T-cell (primary cell): ENCODE measurements around the gene COL26A1. TPM values are rescaled to one million over a fixed set of nuclear protein-coding genes. Genes with fewer than 3 reads are reported as not detected.

Experiments used
- ATAC-seq, 4 experiments: fragments of 200-7000 bp in 3 of 4; fragments of 150-1000 bp in 1 of 4; cut with Tn5 transposase; replicated peaks in 1 of 4; 1 replicate in 3 of 4; 2 replicates in 1 of 4; pipeline ENCODE4 v1.10.0; 2021; ENCODE audit warnings: moderate library complexity in 3 of 4, mild to moderate bottlenecking in 2 of 4, moderate number of reproducible peaks in 1 of 4
- CTCF ChIA-PET, 2 donors: fragments of 300-600 bp; sonication (Branson Sonifier 250); formaldehyde crosslinking; loops; one replicate each; lab custom pipeline; 2022; ENCODE audit warnings: antibody characterized with exemption in 2 of 2; lab: Charles Lee
- POLR2A ChIA-PET, 2 donors: fragments of 300-600 bp; sonication (Branson Sonifier 250); formaldehyde crosslinking; loops; one replicate each; lab custom pipeline; 2022; ENCODE audit warnings: antibody characterized with exemption in 2 of 2; lab: Charles Lee
- DNase-seq, 35 experiments: peaks; one replicate each; pipeline versions ENCODE4 v3.0.0 to v3.0.0-alpha.2; 2013 to 2023
- H3K27ac ChIP-seq: one replicate; pipeline ENCODE4 v1.5.1; 2013; ENCODE audit warnings: low read length
- H3K27me3 ChIP-seq, 2 experiments: replicated peaks in 1 of 2; 1 replicate in 1 of 2; 2 replicates in 1 of 2; pipeline versions ENCODE4 v1.6.1 to v1.7.0; 2013; ENCODE audit warnings: low read length in 1 of 2, mixed read lengths in 1 of 2; ENCODE audit not compliant: control insufficient read depth in 2 of 2, insufficient read depth in 2 of 2; ENCODE audit errors: extremely low read depth in 1 of 2
- H3K36me3 ChIP-seq, 2 donors: 1 replicate in 1 of 2; 2 replicates in 1 of 2; pipeline versions ENCODE4 v1.6.1 to v1.7.0; 2013; ENCODE audit warnings: low read length in 1 of 2; ENCODE audit not compliant: control insufficient read depth in 2 of 2, insufficient read depth in 1 of 2; ENCODE audit errors: extremely low read depth in 1 of 2
- H3K4me1 ChIP-seq, 2 experiments: 1 replicate in 1 of 2; 2 replicates in 1 of 2; pipeline versions ENCODE4 v1.6.1 to v1.7.0; 2013; ENCODE audit warnings: low read length in 2 of 2, mixed read lengths in 1 of 2; ENCODE audit not compliant: insufficient read depth in 2 of 2, control insufficient read depth in 1 of 2; ENCODE audit errors: extremely low read depth in 1 of 2
- H3K4me3 ChIP-seq, 2 donors: 1 replicate in 1 of 2; 2 replicates in 1 of 2; pipeline versions ENCODE4 v1.5.1 to v1.7.0; 2013; ENCODE audit warnings: mild to moderate bottlenecking in 2 of 2, low read length in 1 of 2, moderate library complexity in 1 of 2; ENCODE audit not compliant: control insufficient read depth in 1 of 2; ENCODE audit errors: extremely low read depth in 1 of 2
- H3K9me3 ChIP-seq: 2 replicates; pipeline ENCODE4 v1.7.0; 2013
- H3K27ac Mint-ChIP-seq, 2 donors: one replicate each; pipeline ENCODE4 v1.8.0; 2020 to 2021; ENCODE audit warnings: mild to moderate bottlenecking in 2 of 2, mixed read lengths in 2 of 2
- H3K27me3 Mint-ChIP-seq, 2 donors: one replicate each; pipeline ENCODE4 v1.8.0; 2021 to 2022; ENCODE audit warnings: mixed read lengths in 2 of 2
- H3K36me3 Mint-ChIP-seq: one replicate; pipeline ENCODE4 v1.8.0; 2021; ENCODE audit warnings: mixed read lengths
- H3K4me1 Mint-ChIP-seq, 3 donors: one replicate each; pipeline ENCODE4 v1.8.0; 2020 to 2022; ENCODE audit warnings: mixed read lengths in 3 of 3, mild to moderate bottlenecking in 1 of 3
- H3K4me3 Mint-ChIP-seq, 3 donors: one replicate each; pipeline ENCODE4 v1.8.0; 2020 to 2022; ENCODE audit warnings: mild to moderate bottlenecking in 3 of 3, mixed read lengths in 3 of 3, moderate library complexity in 3 of 3
- H3K9me3 Mint-ChIP-seq, 3 donors: one replicate each; pipeline ENCODE4 v1.8.0; 2020 to 2022; ENCODE audit warnings: mixed read lengths in 3 of 3
- WGBS: methylation state at CpG from one replicate; pipeline ENCODE4 v1.1.5; 2013; ENCODE audit warnings: missing lambda C conversion rate; ENCODE audit not compliant: insufficient coverage; 5-methylcytosine and 5-hydroxymethylcytosine counted together
- total RNA-seq, 35 experiments: library from RNA in 6 of 35; stranded (reverse) in 6 of 35; fragments of 120-200 nt in 1 of 35; gene quantifications; one replicate each; pipeline versions ENCODE4 v1.2.1 to v1.2.4 and lab custom pipeline; 2013 to 2026

COL26A1 gene
- total RNA-seq, 5 donors from 2014 or later (not counting 1 experiment from before 2014, with no cell fraction given) = 0.09 TPM; not detected in 4

DNA sequence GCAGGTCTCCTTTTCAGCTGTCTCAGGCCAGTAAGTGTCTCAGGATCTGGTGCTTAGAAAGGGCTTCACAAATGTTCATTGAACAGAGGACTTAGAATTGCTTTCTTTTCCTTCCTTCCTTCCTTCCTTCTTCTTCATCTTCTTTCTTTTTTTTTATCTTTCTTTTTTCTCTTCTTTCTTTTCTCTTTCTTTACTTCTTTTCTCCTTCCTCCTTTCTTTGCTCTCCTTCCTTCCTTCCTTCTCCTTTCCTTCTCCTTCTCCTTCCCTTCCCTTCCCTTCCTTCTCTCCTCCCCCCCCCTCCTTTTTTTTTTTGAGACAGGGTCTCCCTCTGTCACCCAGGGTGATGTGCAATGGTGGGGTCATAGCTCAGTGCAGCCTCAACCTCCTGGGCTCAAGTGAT lies 34.6 kb downstream of the COL26A1 start:
- peaks cover 0 to 4% of the 10 kb centered on the region in 2 experiments for H3K4me1 ChIP-seq
- peaks cover 13 to 22% of the 10 kb centered on the region in 2 donors for H3K27me3 Mint-ChIP-seq
- H3K27me3 ChIP-seq = peaks cover 0 to 46% of the 10 kb centered on the region in 2 experiments
- no peak for ATAC-seq
- H3K9me3 Mint-ChIP-seq = no peaks in the 10 kb centered on the region
- H3K36me3 ChIP-seq = no peaks in the 10 kb centered on the region
- ChIA-PET POLR2A (no interaction called here), CTCF (interaction anchor here (0.6 to 1.0 kb wide), 2 partner anchors 14 to 1381 kb away, joined by 3 read pairs; no protein-coding TSS in a partner anchor)
- no peaks in the 10 kb centered on the region for H3K9me3 ChIP-seq
- H3K27ac ChIP-seq = no peak overlapping the region
- peaks cover 2 to 4% (median 2%) of the 10 kb centered on the region in 3 donors for H3K4me1 Mint-ChIP-seq
- no peak for DNase-seq
- H3K36me3 Mint-ChIP-seq = no peaks in the 10 kb centered on the region
- H3K4me3 Mint-ChIP-seq = no peak overlapping the region
- no peak overlapping the region for H3K27ac Mint-ChIP-seq
- H3K4me3 ChIP-seq = no peak overlapping the region

DNA sequence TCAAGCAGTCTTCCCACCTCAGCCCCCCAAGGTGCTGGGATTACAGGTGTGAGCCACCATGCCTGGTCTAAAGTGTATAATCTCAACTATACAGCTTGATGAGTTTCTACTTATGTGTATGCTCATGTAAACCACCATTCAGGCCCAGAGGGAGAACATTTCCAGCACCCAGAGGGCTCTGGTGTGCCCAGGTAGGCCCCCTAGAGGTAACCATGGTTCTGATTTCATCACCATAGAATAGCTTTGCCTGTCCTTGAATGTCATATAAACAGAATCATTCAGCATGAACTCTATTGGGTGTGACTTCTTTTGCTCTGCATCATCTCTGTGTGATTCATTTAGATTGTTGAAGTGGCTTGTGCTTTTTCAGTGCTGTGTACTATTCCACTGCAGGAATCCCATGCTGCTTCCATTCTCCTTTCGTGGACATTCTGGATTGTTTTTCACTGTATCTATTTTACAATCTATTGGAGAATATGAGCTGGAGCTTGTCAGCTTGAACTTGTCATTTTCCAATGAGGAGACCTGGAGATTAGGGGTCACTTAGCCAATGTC lies 35.2 kb downstream of the COL26A1 start:
- no peak overlapping the region for H3K4me3 Mint-ChIP-seq
- H3K4me1 Mint-ChIP-seq = peaks cover 0 to 4% (median 2%) of the 10 kb centered on the region in 3 donors
- H3K36me3 ChIP-seq = no peaks in the 10 kb centered on the region
- CTCF ChIA-PET = interaction anchor here (0.6 to 1.0 kb wide), 3 partner anchors 8 to 1382 kb away, joined by 3 to 6 read pairs (median 3); no protein-coding TSS in a partner anchor
- WGBS = no CpG with 5 or more reads among the region's 1 CpG
- H3K4me1 ChIP-seq = no peaks in the 10 kb centered on the region
- H3K27me3 Mint-ChIP-seq = peaks cover 13 to 24% of the 10 kb centered on the region in 2 donors
- no peaks in the 10 kb centered on the region for H3K9me3 ChIP-seq
- H3K27ac ChIP-seq = no peak overlapping the region
- ATAC-seq (no peak), DNase-seq (no peak)
- H3K36me3 Mint-ChIP-seq = no peaks in the 10 kb centered on the region
- H3K27me3 ChIP-seq = peaks cover 0 to 47% of the 10 kb centered on the region in 2 experiments
- H3K4me3 ChIP-seq = no peak overlapping the region
- POLR2A ChIA-PET = interaction anchor here in 1 of 2 donors (0.5 kb wide), 1 partner anchor 51 kb away, joined by 4 read pairs; no protein-coding TSS in a partner anchor
- no peak overlapping the region for H3K27ac Mint-ChIP-seq
- H3K9me3 Mint-ChIP-seq = no peaks in the 10 kb centered on the region

- no peak for ATAC-seq
- 79% methylated on average over 17 of the region's 22 CpGs for WGBS
- Histone ChIP-seq H3K4me1 (no peaks in the 10 kb centered on the region), H3K27me3 (peaks cover 0 to 47% of the 10 kb centered on the region in 2 experiments), H3K4me3 (no peak overlapping the region), H3K36me3 (no peaks in the 10 kb centered on the region), H3K27ac (no peak overlapping the region), H3K9me3 (no peaks in the 10 kb centered on the region)
- peaks cover 13 to 27% of the 10 kb centered on the region in 2 donors for H3K27me3 Mint-ChIP-seq
- POLR2A ChIA-PET = interaction anchor here in 1 of 2 donors (0.5 kb wide), 1 partner anchor 50 kb away, joined by 4 read pairs; no protein-coding TSS in a partner anchor
- no peaks in the 10 kb centered on the region for H3K9me3 Mint-ChIP-seq
- CTCF ChIA-PET = interaction anchor here in 1 of 2 donors (0.5 to 1.0 kb wide), 4 partner anchors 9 to 35 kb away, joined by 3 to 6 read pairs (median 4); no protein-coding TSS in a partner anchor
- H3K4me3 Mint-ChIP-seq = no peak overlapping the region
- no peak for DNase-seq
- H3K27ac Mint-ChIP-seq = no peak overlapping the region
- peaks cover 0 to 4% (median 0%) of the 10 kb centered on the region in 3 donors for H3K4me1 Mint-ChIP-seq
- H3K36me3 Mint-ChIP-seq = no peaks in the 10 kb centered on the region
These were observed 36.0 kb downstream of the COL26A1 start for GRCh38 chr7:101398396-101399289.

GRCh38 chr7:101399759-101400158 lies 37.1 kb downstream of the COL26A1 start:
- peaks cover 0 to 4% (median 0%) of the 10 kb centered on the region in 3 donors for H3K4me1 Mint-ChIP-seq
- H3K27ac Mint-ChIP-seq = no peak overlapping the region
- H3K4me3 Mint-ChIP-seq = no peak overlapping the region

DNA sequence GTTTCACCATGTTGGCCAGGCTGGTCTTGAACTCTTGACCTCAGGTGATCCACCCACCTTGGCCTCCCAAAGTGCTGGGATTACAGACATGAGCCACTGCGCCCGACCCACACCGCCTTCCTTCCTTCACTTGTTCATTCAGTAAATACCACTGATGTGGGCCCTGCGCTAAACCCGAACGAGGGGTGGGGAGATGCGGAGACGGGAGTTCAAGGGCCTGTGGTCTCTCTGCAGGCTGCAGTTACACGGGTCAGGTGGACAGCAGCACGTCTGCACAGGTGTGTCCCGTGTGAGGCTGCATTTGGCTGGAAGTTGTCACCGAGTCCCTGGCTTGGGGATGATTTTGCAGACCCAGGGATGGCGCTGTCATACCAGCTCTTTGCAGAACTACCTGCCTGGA lies 38.1 kb downstream of the COL26A1 start:
- Histone ChIP-seq H3K36me3 (no peaks in the 10 kb centered on the region), H3K4me3 (no peak overlapping the region), H3K4me1 (no peaks in the 10 kb centered on the region), H3K27me3 (peaks cover 0 to 49% of the 10 kb centered on the region in 2 experiments), H3K9me3 (no peaks in the 10 kb centered on the region), H3K27ac (no peak overlapping the region)
- Mint-ChIP-seq H3K4me1 (peaks cover 0 to 4% (median 0%) of the 10 kb centered on the region in 3 donors), H3K9me3 (no peaks in the 10 kb centered on the region), H3K27ac (no peak overlapping the region), H3K4me3 (no peak overlapping the region), H3K36me3 (no peaks in the 10 kb centered on the region), H3K27me3 (peaks cover 13 to 34% of the 10 kb centered on the region in 2 donors)
- DNase-seq = no peak
- ATAC-seq = no peak
- POLR2A ChIA-PET = no interaction called here
- 83% methylated on average over 11 of the region's 13 CpGs for WGBS
- CTCF ChIA-PET = no interaction called here

More at GRCh38 chr7:101399759-101400158, 37.1 kb downstream of the COL26A1 start:
- H3K9me3 ChIP-seq = no peaks in the 10 kb centered on the region
- H3K36me3 ChIP-seq = no peaks in the 10 kb centered on the region
- no peaks in the 10 kb centered on the region for H3K9me3 Mint-ChIP-seq
- ChIA-PET CTCF (interaction anchor here in 1 of 2 donors (0.6 kb wide), 1 partner anchor 11 kb away, joined by 3 read pairs; no protein-coding TSS in a partner anchor), POLR2A (no interaction called here)
- H3K4me3 ChIP-seq = no peak overlapping the region
- no peaks in the 10 kb centered on the region for H3K4me1 ChIP-seq
- H3K27me3 ChIP-seq = peaks cover 0 to 49% of the 10 kb centered on the region in 2 experiments
- no peak for ATAC-seq
- 71% methylated on average over 4 of the region's 6 CpGs for WGBS
- no peaks in the 10 kb centered on the region for H3K36me3 Mint-ChIP-seq
- no peak overlapping the region for H3K27ac ChIP-seq
- H3K27me3 Mint-ChIP-seq = peaks cover 13 to 29% of the 10 kb centered on the region in 2 donors
- DNase-seq = no peak

- H3K27me3 ChIP-seq = peaks cover 0 to 45% of the 10 kb centered on the region in 2 experiments
- H3K9me3 ChIP-seq = no peaks in the 10 kb centered on the region
- POLR2A ChIA-PET = no interaction called here
- Mint-ChIP-seq H3K4me3 (no peak overlapping the region), H3K36me3 (no peaks in the 10 kb centered on the region), H3K9me3 (no peaks in the 10 kb centered on the region), H3K4me1 (peaks cover 0 to 4% (median 0%) of the 10 kb centered on the region in 3 donors), H3K27me3 (peaks cover 13 to 32% of the 10 kb centered on the region in 2 donors), H3K27ac (no peak overlapping the region)
- H3K36me3 ChIP-seq = no peaks in the 10 kb centered on the region
- no peaks in the 10 kb centered on the region for H3K4me1 ChIP-seq
- WGBS = 57% methylated on average over 3 of the region's 7 CpGs
- CTCF ChIA-PET = no interaction called here
- H3K27ac ChIP-seq = no peak overlapping the region
- H3K4me3 ChIP-seq = no peak overlapping the region
- DNase-seq = no peak
- ATAC-seq = no peak
These were observed 38.9 kb downstream of the COL26A1 start for GRCh38 chr7:101401390-101402080.
